ENCODE results near the gene CST3.

The CST3 gene

GRCh38 chr20:23603321-23603720 is 34.4 kb downstream of the CST3 start:
- no peak for DNase-seq (ENCODE audit: low read depth in 2 of 2, low spot score in 1 of 2)

DNA sequence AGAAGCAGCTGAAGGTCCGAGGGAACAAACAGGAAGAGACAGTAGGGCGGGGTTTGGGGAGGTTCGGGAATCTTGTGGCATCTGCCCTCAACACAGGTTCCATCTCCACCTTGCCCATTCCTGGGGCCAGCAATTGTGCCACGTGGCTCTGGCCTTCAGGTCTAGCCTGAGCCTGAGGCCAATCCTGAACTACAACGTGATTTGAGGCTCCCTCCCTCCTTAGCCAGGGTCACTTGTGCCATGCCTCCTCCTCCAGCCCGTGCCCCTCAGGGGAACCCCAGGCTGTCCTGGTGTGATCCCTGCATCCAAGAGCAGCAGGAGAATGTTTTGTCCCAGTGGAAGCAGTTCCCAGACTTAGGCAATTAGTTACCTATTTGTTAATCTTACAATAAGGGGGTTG is 35.1 kb downstream of the CST3 start:
- DNase-seq (ENCODE audit: low read depth in 2 of 2, low spot score in 1 of 2) = no peak

DNA sequence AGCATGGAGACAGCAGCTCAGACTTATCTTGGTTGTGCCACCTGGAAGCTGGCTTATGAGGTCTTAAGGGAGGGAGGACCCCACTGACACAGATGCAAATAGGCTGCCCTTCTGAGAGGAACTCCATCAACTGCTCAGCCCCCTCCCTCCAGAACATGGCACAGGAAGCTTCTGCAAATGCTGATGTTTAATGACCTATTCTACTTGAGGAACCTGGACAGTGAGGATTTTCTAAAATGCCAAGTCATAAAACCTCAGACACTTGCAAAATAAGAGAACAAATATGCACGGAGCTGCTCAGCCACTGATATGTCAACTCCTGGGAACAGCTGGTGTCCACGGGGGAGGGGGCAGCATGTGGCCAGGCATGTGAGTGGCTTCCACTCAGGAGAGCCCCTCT is 35.5 kb downstream of the CST3 start:
- no peak for DNase-seq (ENCODE audit: low read depth in 2 of 2, low spot score in 1 of 2)

GRCh38 chr20:23601715-23602114 is 36.0 kb downstream of the CST3 start:
- no peak for DNase-seq (ENCODE audit: low read depth in 2 of 2, low spot score in 1 of 2)

DNA sequence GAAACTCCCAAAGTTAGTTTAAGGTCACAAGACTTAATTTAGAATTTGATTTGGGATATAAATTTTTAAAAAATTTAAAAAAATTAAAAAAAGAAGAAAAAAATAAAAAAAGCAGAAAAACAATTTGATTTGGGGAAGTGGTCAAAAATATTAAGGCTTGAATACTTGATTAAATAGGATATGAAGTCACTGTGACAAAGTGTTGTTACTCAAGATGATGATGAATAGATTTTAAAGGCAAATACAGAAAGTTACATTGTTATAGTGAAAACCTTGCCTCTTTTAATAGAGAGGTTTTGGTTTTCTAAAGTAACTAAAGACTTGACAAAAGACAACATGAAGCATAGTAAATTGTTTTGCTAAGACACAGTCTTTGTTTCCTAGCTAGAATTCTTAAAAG is 39.3 kb downstream of the CST3 start:
- DNase-seq (ENCODE audit: low read depth in 2 of 2, low spot score in 1 of 2) = no peak

GRCh38 chr20:23596579-23597250 is 41.0 kb downstream of the CST3 start:
- no peak for DNase-seq (ENCODE audit: low read depth in 2 of 2, low spot score in 1 of 2)

GRCh38 chr20:23595941-23596340 is 41.8 kb downstream of the CST3 start:
- DNase-seq (ENCODE audit: low read depth in 2 of 2, low spot score in 1 of 2) = no peak

DNA sequence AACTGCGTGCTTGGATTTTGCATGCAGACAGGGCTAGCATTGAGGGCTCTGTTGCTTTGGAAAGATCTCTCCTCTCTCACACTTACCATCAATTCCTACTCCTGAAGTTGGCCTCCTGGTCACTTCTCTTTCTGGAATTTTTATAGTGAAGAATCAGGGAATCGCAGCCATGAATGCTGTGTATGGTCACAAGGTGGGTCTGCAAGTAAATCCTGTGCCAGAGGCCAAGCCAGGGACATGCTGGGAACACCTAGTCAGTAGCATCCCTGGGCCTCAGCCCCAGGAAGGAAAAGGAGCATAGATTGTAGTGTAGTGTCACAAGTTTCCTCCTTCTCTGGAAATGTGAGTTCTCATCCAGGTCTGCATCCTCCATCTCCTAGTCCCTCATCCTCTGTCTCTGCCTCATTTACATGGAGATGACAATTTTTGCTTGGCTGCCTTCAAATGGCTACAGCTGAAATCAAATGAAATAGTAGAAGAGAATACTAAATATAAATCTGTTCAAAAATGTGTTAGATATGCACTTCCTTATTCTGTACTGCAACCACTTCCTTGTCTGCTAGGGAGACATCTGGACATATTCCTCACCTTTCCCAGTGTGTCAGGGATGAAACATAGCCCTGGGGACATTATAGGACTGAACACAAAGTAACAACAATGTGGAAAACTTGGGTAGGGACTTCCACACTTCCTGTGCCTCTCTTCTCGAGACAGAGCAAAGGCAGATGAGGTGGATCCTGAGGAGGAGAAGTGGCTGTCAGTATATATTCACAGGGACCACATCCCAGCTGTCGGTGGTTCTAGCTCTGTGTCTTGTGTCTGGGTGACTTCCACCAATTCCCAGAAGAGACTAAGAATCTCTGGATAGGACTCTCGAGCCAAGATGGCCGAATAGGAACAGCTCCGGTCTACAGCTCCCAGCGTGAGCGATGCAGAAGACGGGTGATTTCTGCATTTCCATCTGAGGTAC is 49.0 kb downstream of the CST3 start:
- DNase-seq (ENCODE audit: low read depth in 2 of 2, low spot score in 1 of 2) = no peak

DNA sequence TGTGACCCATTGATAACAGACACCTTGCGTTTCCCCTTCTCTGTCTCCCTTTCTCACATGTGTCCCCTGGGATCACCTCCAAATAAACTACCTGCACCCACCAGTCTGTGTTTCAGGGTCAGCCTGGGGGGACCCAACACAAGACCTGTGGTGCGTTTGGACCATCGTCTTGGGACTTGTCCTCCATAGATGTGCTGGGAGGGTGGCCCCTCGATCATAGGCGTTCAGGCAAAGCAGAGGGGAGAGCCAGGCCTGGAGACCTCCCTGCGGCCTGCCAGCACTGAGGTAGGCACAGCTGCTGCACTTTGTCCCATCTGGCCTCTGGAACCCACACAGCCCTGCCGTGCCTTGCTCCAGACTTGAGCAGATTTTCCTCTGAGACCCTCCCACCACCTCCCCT is 50.1 kb downstream of the CST3 start:
- DNase-seq (ENCODE audit: low read depth in 2 of 2, low spot score in 1 of 2) = no peak

GRCh38 chr20:23586735-23587525 is 50.8 kb downstream of the CST3 start:
- no peak for DNase-seq (ENCODE audit: low read depth in 2 of 2, low spot score in 1 of 2)

GRCh38 chr20:23585808-23586734 is 51.7 kb downstream of the CST3 start:
- no peak for DNase-seq (ENCODE audit: low read depth in 2 of 2, low spot score in 1 of 2)

DNA sequence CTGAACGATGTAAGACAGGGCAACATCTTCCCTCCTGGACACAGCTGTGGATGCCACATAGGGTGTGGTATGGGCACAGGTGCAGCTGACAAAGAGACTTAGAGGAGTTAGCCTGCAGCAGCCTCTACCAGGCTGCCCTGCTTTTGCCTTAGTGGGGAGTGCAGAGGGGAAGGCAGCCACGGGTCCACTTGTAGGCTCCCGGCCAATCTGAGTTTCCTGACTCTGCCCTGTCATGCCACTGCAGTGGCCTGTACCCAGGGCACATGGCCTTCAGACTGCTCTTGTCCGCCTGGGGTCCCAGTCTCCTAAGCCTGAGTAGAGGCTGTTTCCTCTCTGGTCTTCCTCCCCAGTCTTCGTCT is 52.3 kb downstream of the CST3 start:
- no peak for DNase-seq (ENCODE audit: low read depth in 2 of 2, low spot score in 1 of 2)

DNA sequence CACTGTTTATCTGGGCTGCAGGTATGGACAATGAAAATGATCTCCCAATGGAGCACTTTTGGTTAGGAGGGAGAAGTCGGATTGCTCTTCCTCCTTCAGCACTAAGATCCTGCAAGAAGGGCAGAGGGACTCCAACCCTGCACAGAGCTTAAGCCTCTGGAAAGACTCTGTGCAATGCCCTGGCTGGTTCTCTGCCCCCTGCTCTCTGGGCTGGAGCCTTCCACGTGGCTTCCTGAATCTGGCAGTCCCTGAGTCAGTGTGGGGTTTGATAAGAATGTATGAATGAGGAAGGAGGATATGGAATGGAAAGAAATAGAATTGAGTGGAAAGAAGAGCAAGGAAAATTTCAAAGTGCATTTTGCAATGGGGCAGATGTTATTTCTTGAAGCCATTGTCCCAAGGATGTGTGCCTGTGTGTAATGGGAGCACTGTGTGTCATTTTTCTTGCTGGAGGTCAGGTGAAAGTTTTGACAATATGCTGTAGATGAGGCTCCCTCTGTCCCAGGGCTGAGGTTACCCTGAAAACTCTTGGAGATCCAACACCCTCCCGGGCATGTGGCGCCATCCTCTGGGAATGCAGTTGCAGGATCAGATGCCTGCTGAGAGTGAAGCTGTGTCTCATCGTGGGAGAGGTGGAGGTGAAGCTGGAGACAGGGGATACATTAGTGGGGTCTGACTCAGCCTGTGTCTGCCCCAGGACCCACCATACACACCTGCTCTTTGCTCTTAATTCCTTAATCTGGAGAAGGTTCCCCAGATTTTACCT is 53.1 kb downstream of the CST3 start:
- DNase-seq (ENCODE audit: low read depth in 2 of 2, low spot score in 1 of 2) = no peak

All from stimulated activated CD8-positive, alpha-beta memory T cell treated with anti-CD3 and anti-CD28 coated beads, Interleukin-4, amount 100 ng/mL, for 4 hours (primary cell).